ENCODE data around the gene C1QTNF1.

- TF ChIP-seq CTCF (IDR thresholded peaks at IDR 0.05) = peak in 1 of 6 experiments; percentile 15
- TF ChIP-seq POLR2A (IDR thresholded peaks at IDR 0.05) = no peak
Observed at GRCh38 chr17:79026376-79027273, 2.7 kb downstream of the C1QTNF1 start.

All from Peyer's patch (tissue), 4 donors.